ENCODE results near the gene LBH.

The LBH gene

GRCh38 chr2:30204281-30204680 is 27.1 kb upstream of the LBH start:
- TF ChIP-seq ZFX (IDR thresholded peaks at IDR 0.05; ENCODE audit: borderline replicate concordance): no peak
- TF ChIP-seq CTCF (IDR thresholded peaks at IDR 0.05): no peak
- H3K27ac ChIP-seq: no peak overlapping the region

DNA sequence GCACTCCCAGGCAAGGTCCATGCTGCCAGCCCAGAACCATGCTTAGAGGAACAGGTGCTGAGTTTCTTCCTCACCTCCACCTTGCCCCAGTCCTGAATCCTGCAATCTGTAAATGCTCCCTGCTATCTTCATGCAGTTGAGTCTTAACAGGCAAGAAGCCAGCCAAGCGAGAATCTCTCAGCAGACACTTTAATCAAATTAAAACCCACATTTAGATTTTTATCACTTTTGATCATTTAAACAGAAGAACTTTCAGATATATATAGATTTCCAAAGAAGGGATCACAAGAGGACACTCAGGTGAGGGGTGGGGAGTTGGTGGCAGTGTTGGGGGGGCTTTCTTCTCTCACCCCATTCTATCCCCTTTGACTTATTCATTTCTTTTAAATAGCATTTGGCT is 25.9 kb upstream of the LBH start:
- no peak for TF ChIP-seq ZFX (IDR thresholded peaks at IDR 0.05; ENCODE audit: borderline replicate concordance)
- TF ChIP-seq CTCF (IDR thresholded peaks at IDR 0.05): no peak
- no peak overlapping the region for H3K27ac ChIP-seq

DNA sequence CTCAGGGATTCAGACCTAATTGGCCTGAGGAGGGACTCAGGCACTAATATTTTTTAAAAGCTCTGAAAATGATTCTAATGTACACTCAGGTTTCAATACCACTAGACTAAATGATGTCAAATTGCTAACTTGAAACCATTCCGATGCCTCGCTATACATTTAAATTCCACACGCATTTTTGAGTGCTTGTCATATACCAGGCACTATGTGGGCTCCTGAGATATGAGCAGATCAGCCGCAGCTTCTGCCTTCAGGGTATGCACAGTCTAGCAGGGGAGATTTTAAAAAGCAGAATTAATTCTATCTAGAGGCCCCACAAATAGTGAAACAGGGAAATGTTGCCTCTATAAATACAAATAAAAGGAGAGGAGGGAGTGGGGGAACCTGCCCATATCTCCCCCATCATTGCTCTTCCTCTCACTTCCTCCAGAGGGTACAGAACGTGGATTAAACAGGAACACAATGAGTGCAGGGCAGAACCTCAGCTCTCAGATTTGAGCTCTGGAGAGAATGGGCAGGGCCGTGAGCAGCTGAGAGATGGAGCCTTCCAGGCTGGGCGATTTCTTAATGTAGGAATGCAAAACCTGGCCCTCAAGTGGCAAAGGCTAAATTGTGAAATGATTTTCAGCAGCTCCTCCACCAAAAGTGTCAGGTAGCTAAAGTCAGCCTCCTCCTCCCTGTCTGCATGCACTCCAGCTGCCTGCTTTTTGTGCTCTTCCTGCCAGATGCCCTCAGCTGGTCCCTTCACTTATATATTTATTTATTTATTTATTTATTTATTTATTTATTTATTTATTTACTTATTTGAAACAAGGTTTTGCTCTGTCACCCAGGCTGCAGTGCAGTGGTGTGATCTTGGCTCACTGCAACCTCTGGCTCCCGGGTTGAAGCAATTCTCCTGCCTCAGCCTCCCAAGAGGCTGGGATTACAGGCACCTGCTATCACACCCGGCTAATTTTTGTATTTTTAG is 24.6 kb upstream of the LBH start:
- no peak overlapping the region for H3K27ac ChIP-seq
- TF ChIP-seq ZFX (IDR thresholded peaks at IDR 0.05; ENCODE audit: borderline replicate concordance) (no peak), CTCF (IDR thresholded peaks at IDR 0.05) (no peak)

- H3K27ac ChIP-seq: no peak overlapping the region
- TF ChIP-seq CTCF (IDR thresholded peaks at IDR 0.05) (peak; percentile 90), ZFX (IDR thresholded peaks at IDR 0.05; ENCODE audit: borderline replicate concordance) (no peak)
Observed at GRCh38 chr2:30208453-30208852, 22.9 kb upstream of the LBH start.

DNA sequence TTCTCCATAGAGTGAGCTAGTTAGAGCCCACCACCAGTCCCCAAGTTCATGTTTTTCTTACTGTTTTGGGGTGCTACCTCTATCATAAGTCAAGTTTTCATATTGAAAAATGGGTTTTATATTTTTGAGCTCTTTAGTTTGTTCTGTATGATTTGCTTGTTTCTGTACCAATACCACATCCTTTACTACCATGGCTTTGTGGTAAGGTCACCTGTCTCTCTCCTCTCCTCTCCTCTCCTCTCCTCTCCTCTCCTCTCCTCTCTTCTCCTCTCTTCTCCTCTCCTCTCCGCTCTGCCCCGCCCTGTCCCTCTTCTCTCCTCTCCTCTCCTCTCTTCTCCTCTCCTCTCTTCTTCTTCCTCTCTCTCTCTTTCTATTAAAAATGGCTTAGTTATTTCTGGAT is 22.1 kb upstream of the LBH start:
- H3K27ac ChIP-seq: no peak overlapping the region
- TF ChIP-seq CTCF (IDR thresholded peaks at IDR 0.05) (no peak), ZFX (IDR thresholded peaks at IDR 0.05; ENCODE audit: borderline replicate concordance) (no peak)

DNA sequence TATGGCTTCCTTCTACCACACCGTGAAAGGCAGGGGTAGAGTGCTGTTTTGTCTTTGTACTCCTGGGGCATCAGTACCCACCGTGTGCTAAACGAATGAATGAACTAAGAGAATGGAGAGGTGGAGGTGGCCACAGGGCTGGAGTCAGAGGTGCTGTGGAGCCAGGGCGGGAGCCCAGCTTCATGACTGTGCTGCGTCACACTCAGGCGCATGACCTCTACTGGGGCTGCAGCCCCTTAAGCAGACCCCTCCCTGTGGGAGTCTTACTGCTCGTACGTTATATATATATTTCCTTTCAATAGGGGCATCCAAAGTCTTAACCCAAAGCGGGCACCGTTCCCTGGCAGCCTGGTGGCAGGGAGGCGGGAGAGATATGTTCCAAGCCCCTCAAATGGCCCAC is 18.0 kb upstream of the LBH start:
- TF ChIP-seq CTCF (IDR thresholded peaks at IDR 0.05) (no peak), ZFX (IDR thresholded peaks at IDR 0.05; ENCODE audit: borderline replicate concordance) (no peak)
- no peak overlapping the region for H3K27ac ChIP-seq

GRCh38 chr2:30213907-30214463 is 17.3 kb upstream of the LBH start:
- TF ChIP-seq ZFX (IDR thresholded peaks at IDR 0.05; ENCODE audit: borderline replicate concordance): no peak
- TF ChIP-seq CTCF (IDR thresholded peaks at IDR 0.05): no peak
- no peak overlapping the region for H3K27ac ChIP-seq

Data from 22Rv1 (cell line).